H1 (cell line): ENCODE measurements around the gene RSPO3. TPM values are rescaled to one million over a fixed set of nuclear protein-coding genes. Genes with fewer than 3 reads are reported as not detected.

Experiments used
- CBX8 ChIP-seq: fragments of 300-800, 300-1000 bp; sonication (generic); IDR thresholded peaks from 2 replicates; pipeline ENCODE4 v1.7.1; 2016; ENCODE audit warnings: low read depth, low read length, borderline replicate concordance
- USF2 ChIP-seq: IDR thresholded peaks from 2 replicates; pipeline ENCODE4 v1.6.1; 2011; ENCODE audit warnings: low read length, improper control_type of control experiment
- polyA plus RNA-seq, 7 experiments: library from polyadenylated mRNA; depleted of rRNA in 3 of 7; stranded (reverse) in 5 of 7; unstranded in 2 of 7; fragments of >200 nt in 5 of 7; fragments of 200-250 nt in 2 of 7; gene quantifications; 1 replicate in 5 of 7; 2 replicates in 1 of 7; 4 replicates in 1 of 7; pipeline versions ENCODE4 v1.2.1 to v1.2.3, GENCODE V29; 2011 to 2013; ENCODE audit warnings: missing spikeins in 2 of 7, mixed read lengths in 2 of 7
- total RNA-seq: library from RNA; stranded (reverse); fragmentation: NEBNext Ultra II Directional; extraction: Animal tissue kit (Norgen Biotek cat#: 25700); gene quantifications from 2 replicates; pipeline ENCODE4 v1.2.1, GENCODE V29; 2021

The RSPO3 gene
- total and polyA plus RNA-seq, 2 of the 8 experiments (the other 6 are each of a cell fraction or from before 2014, with no cell fraction given): not detected

- TF ChIP-seq USF2 (no peak), CBX8 (no peak)
Observed at GRCh38 chr6:127100510-127101140, 17.8 kb upstream of the RSPO3 start (continued).
